Occipital lobe (tissue), 2 donors: ENCODE results near the gene FBXW7. TPM values are rescaled to one million over a fixed set of nuclear protein-coding genes. Genes with fewer than 3 reads are reported as not detected.

Source experiments
- DNase-seq: peaks from one replicate; lab custom pipeline; 2025; lab: John Stamatoyannopoulos, UW
- total RNA-seq: library from RNA; depleted of rRNA; stranded (reverse); fragments of >200 nt; gene quantifications from one replicate; pipeline ENCODE4 v1.2.3, GENCODE V29; 2014

FBXW7 gene
- total RNA-seq, 1 donor from 2014 or later = 285 TPM

- no peak for DNase-seq
Observed at GRCh38 chr4:152434011-152434410, 101.9 kb downstream of the FBXW7 start.

DNA sequence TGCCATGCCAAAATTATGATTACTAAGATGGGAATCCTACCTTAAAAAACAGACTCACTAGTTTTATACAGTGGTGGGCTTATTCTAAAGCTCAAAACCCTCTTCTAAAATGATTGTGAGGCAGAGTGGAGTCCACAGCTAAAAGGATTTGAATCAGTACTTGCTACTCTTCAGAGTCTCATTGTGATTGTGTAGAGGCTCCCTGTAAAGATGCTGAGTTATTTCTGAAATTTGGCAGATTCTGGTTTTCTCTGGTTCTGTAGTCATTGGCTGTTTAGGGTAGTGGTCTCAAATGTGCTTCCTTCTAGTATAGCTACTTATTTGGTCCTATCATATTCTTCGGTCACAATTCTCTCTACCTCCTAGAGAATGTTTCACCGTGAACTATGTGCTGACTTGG lies 104.1 kb downstream of the FBXW7 start:
- DNase-seq = no peak

- no peak for DNase-seq
Observed at GRCh38 chr4:152431291-152431690, 104.6 kb downstream of the FBXW7 start.

GRCh38 chr4:152430507-152430906 lies 105.4 kb downstream of the FBXW7 start:
- DNase-seq = no peak

- no peak for DNase-seq
Observed at GRCh38 chr4:152427981-152428380, 107.9 kb downstream of the FBXW7 start.

- DNase-seq = no peak
Observed at GRCh38 chr4:152424977-152425376, 110.9 kb downstream of the FBXW7 start.

- no peak for DNase-seq
Observed at GRCh38 chr4:152424396-152424795, 111.5 kb downstream of the FBXW7 start.

DNA sequence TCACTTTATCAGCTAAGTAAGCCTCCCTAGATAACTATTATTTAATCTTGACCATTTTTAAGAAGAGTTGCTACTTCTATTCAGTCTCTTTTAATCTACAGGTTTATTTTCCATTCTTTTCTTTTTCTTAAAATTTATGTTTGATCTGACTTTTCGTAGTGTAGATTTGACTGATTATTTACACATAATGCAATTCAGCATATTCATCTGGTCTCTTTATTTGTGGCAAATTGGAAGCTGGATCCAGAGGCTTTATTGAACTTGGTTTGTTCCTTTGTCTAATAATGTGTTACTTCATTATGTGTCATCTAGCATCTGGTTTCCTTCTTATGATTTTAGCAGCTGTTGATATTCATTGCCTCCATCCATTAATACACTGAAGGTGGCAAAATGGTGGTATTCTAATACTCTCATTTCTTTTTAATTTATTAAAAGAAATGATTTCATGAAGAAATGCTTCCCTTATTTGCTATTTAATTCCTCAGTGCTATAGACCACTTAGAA lies 113.0 kb downstream of the FBXW7 start:
- no peak for DNase-seq

GRCh38 chr4:152421576-152421975 lies 114.3 kb downstream of the FBXW7 start:
- DNase-seq = no peak

- no peak for DNase-seq
Observed at GRCh38 chr4:152419809-152420208, 116.1 kb downstream of the FBXW7 start.

GRCh38 chr4:152417673-152418072 lies 118.2 kb downstream of the FBXW7 start:
- DNase-seq = no peak

DNA sequence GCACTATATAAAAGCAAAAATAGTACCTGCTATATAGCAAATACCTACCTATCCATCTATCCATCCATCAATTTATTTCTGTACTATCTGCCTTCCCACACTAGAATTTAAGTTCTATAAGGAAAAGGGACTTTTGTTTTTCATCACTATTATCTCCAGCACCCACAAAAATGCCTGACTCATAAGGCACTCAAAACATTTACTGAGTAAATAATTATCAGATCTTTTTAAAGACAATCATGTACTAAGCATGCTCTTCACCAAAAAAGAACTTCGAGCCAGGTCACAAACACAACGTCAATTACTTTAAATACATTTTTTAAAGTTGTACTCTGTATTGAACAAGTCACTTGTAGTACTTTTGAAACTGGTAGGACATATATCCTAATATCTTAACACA lies 119.9 kb downstream of the FBXW7 start:
- DNase-seq = no peak

DNA sequence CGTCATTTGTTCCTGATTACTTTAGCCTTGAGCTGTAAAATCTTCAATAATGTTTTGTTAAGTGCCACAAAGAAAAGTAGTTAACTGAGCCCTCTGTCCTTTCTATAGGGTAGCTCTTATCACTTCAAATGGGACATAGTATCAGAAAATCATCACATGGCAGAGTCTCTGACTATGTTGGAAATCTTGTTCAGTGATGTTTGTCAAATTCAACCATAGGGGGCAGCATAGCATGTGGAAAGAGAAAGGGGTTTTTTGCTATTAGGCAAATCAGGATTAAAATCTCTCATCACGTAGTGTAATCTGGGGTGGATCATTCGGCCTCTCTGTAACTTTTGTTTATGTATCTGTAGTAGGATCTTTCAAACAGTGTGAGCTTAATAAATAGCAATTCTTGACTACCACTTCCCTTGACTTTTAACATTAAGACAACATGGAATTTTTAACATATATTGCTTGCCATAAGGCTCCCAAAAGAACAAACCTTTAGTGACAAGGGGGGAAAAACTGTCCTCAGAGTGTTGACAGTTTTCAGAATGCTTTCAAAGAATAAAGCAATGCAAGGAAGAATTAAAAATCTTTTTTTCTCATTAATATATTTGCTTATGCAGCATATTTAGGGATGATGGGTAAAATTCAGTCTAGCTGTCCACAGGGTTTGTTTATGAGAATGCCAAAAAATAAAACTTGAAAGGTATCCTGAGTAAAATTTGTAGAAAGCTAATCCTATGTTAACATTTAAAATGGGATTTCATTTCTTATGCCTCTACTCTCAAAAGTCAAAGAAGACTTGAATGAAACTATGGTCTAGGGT lies 127.2 kb downstream of the FBXW7 start:
- no peak for DNase-seq

GRCh38 chr4:152401424-152401823 lies 134.5 kb downstream of the FBXW7 start:
- no peak for DNase-seq

GRCh38 chr4:152399246-152399645 lies 136.6 kb downstream of the FBXW7 start:
- DNase-seq = no peak

- DNase-seq = no peak
Observed at GRCh38 chr4:152398060-152398459, 137.8 kb downstream of the FBXW7 start.

- DNase-seq = no peak
Observed at GRCh38 chr4:152394791-152395190, 141.1 kb downstream of the FBXW7 start.

- DNase-seq = no peak
Observed at GRCh38 chr4:152392079-152392478, 143.8 kb downstream of the FBXW7 start.

DNA sequence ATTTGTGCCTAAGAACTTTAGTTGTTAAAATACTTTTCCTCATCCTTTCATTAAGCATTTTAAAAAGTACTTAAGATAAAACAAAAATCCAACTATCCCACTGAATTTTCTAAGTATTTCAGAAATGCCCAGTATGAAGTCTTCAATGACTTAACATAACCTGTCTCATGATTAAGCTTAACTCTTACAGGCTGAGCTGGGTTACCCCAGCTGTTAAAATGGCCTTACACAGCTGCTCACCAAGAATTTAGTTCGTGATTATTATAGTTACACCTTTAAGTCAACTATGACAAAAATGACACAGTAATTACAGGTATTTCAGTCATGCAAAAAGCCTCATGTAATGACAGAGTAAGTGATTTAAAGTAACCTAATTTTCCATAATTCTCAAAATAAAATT lies 145.7 kb downstream of the FBXW7 start:
- no peak for DNase-seq

DNA sequence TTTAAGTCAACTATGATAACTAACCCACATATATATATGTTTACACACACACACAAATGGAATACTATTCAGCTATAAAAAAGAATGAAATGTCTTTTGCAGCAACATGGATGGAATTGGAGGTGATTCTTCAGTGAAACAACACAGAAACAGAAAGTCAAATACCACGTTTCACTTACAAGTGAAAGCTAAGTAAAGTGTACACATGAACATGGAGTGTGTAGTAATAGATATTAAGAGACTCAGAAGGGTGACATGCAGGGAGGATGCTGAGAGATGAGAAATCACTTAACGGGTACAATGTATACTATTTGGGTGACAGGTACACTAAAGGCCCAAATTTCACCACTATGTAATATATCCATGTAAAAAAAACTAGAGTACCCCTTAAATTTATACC lies 146.5 kb downstream of the FBXW7 start:
- no peak for DNase-seq

DNA sequence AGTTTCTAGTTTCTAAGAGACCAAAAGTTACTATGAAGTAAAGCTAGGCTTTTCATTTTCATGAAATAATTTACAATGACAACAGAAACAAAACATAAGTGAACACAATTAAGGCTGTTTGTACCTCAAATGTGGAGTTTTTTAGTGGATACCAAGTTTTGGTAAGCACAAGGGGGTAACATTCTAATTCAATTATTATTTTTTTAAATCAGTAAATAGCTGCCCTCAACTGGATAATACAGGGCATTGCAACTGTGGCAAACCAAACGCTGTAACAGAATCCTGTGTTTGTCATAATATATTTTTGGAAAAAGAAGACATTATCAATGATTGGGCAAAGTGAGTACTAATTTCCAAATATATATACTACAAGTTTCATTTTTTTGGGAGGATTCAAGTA lies 150.3 kb downstream of the FBXW7 start:
- no peak for DNase-seq

DNA sequence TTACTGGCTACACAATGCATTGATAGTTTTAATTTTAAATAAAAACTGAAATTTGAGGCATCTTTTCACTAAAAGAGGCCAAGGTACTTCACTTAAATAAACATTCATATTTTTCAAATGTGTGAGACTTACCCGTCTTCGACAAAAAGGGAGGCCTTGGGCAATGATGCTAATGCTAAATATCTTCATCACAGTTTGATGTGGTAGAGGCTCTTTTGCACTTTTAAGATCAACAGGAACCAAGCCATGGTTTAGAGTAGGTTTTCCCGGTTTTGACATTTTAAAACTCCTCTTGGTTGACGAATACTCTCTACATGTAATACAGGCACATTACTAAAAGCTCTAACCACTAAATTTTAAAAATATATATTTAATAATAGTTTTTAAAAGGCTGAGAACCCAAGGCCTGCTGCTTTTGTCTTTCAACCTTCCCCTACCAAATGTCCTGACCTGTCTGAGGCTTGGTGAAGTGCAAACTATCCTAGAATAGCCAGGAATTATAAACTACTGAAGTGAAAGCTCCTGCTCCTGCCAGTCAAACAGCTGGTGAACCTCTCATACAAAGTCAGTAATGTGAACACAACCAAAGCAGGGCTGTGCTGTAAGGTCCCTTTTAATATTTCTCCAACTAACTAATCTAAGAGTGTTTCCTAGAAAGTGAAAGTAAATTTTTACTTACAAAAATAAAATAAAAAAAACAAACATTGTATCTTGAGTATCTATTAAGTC lies 153.7 kb downstream of the FBXW7 start:
- no peak for DNase-seq

DNA sequence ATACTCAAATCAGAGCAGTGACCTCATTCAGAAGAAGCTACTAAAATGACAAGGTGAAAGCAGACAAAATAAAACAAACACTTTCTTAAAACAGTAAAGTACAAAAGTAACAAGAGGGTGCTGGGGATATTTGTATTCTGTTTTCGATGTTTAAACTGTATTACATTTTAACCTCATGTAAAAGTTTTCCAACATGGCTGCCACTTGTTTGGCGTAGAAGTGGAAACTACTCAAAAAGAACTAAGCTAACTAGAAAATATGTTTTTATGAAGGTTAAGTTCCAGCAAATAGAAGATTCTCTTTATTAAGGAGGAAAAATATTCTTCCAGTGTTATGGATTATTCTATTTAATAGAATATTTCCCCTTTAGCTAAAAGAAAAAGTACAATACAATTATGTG lies 155.0 kb downstream of the FBXW7 start:
- DNase-seq = no peak
